ENCODE measurements around the gene SAP25.
"Not testable (repeated sequence)": the region's sequence is repeated elsewhere in the genome, so short reads cannot be mapped to it uniquely, and the experiment has no call there.

The SAP25 gene

GRCh38 chr7:100572281-100572948 is 1.3 kb downstream of the SAP25 start:
- H3K9me3 ChIP-seq (ENCODE audit: low read length): no peaks in the 10 kb centered on the region
- H3K27ac ChIP-seq (ENCODE audit: low read depth, low read length): no peak overlapping the region
- no peak overlapping the region for H3K9ac ChIP-seq (ENCODE audit: low read length)
- no peaks in the 10 kb centered on the region for H3K4me1 ChIP-seq (ENCODE audit: insufficient read depth, low read length)
- peaks cover 0 to 39% of the 10 kb centered on the region in 2 donors for H3K27me3 ChIP-seq (ENCODE audit: control insufficient read depth in 1 of 2, insufficient read depth in 2 of 2, low read length in 2 of 2)
- H3K36me3 ChIP-seq (ENCODE audit: insufficient read depth, low read length): peaks cover 23% of the 10 kb centered on the region
- no peak overlapping the region for H3K4me3 ChIP-seq (ENCODE audit: low read depth in 1 of 2, low read length in 2 of 2)

GRCh38 chr7:100571829-100572116 is 1.9 kb downstream of the SAP25 start:
- Histone ChIP-seq H3K4me3 (ENCODE audit: low read depth in 1 of 2, low read length in 2 of 2) (no peak overlapping the region), H3K4me1 (ENCODE audit: insufficient read depth, low read length) (no peaks in the 10 kb centered on the region), H3K9ac (ENCODE audit: low read length) (no peak overlapping the region), H3K27me3 (ENCODE audit: control insufficient read depth in 1 of 2, insufficient read depth in 2 of 2, low read length in 2 of 2) (peaks cover 0 to 39% of the 10 kb centered on the region in 2 donors), H3K27ac (ENCODE audit: low read depth, low read length) (no peak overlapping the region), H3K9me3 (ENCODE audit: low read length) (no peaks in the 10 kb centered on the region), H3K36me3 (ENCODE audit: insufficient read depth, low read length) (peaks cover 17% of the 10 kb centered on the region)

- H3K4me1 ChIP-seq (ENCODE audit: insufficient read depth, low read length): no peaks in the 10 kb centered on the region
- H3K9ac ChIP-seq (ENCODE audit: low read length): no peak overlapping the region
- peaks cover 11% of the 10 kb centered on the region for H3K36me3 ChIP-seq (ENCODE audit: insufficient read depth, low read length)
- peaks cover 0 to 39% of the 10 kb centered on the region in 2 donors for H3K27me3 ChIP-seq (ENCODE audit: control insufficient read depth in 1 of 2, insufficient read depth in 2 of 2, low read length in 2 of 2)
- H3K9me3 ChIP-seq (ENCODE audit: low read length): no peaks in the 10 kb centered on the region
- no peak overlapping the region for H3K27ac ChIP-seq (ENCODE audit: low read depth, low read length)
- H3K4me3 ChIP-seq (ENCODE audit: low read depth in 1 of 2, low read length in 2 of 2): no peak overlapping the region
Observed at GRCh38 chr7:100570954-100571828, 2.5 kb downstream of the SAP25 start.

- Histone ChIP-seq H3K4me3 (ENCODE audit: low read depth in 1 of 2, low read length in 2 of 2) (peak overlapping the region in 1 of 2 donors; percentile 23), H3K36me3 (ENCODE audit: insufficient read depth, low read length) (no peaks in the 10 kb centered on the region), H3K9me3 (ENCODE audit: low read length) (no peaks in the 10 kb centered on the region), H3K9ac (ENCODE audit: low read length) (no peak overlapping the region), H3K27me3 (ENCODE audit: control insufficient read depth in 1 of 2, insufficient read depth in 2 of 2, low read length in 2 of 2) (peaks cover 0 to 31% of the 10 kb centered on the region in 2 donors), H3K4me1 (ENCODE audit: insufficient read depth, low read length) (no peaks in the 10 kb centered on the region), H3K27ac (ENCODE audit: low read depth, low read length) (no peak overlapping the region)
Observed at GRCh38 chr7:100568896-100569844, 4.5 kb downstream of the SAP25 start.

GRCh38 chr7:100568176-100568895 is 5.4 kb downstream of the SAP25 start:
- peaks cover 7% of the 10 kb centered on the region for H3K4me1 ChIP-seq (ENCODE audit: insufficient read depth, low read length)
- no peak overlapping the region for H3K27ac ChIP-seq (ENCODE audit: low read depth, low read length)
- H3K4me3 ChIP-seq (ENCODE audit: low read depth in 1 of 2, low read length in 2 of 2): no peak overlapping the region
- H3K27me3 ChIP-seq (ENCODE audit: control insufficient read depth in 1 of 2, insufficient read depth in 2 of 2, low read length in 2 of 2): peaks cover 0 to 30% of the 10 kb centered on the region in 2 donors
- no peak overlapping the region for H3K9ac ChIP-seq (ENCODE audit: low read length)
- no peaks in the 10 kb centered on the region for H3K9me3 ChIP-seq (ENCODE audit: low read length)
- H3K36me3 ChIP-seq (ENCODE audit: insufficient read depth, low read length): no peaks in the 10 kb centered on the region

- Histone ChIP-seq H3K9me3 (ENCODE audit: low read length) (no peaks in the 10 kb centered on the region), H3K27me3 (ENCODE audit: control insufficient read depth in 1 of 2, insufficient read depth in 2 of 2, low read length in 2 of 2) (peaks cover 0 to 25% of the 10 kb centered on the region in 2 donors), H3K36me3 (ENCODE audit: insufficient read depth, low read length) (no peaks in the 10 kb centered on the region), H3K9ac (ENCODE audit: low read length) (no peak overlapping the region), H3K4me3 (ENCODE audit: low read depth in 1 of 2, low read length in 2 of 2) (no peak overlapping the region), H3K4me1 (ENCODE audit: insufficient read depth, low read length) (peaks cover 7% of the 10 kb centered on the region), H3K27ac (ENCODE audit: low read depth, low read length) (no peak overlapping the region)
Observed at GRCh38 chr7:100567751-100568175, 5.9 kb downstream of the SAP25 start.

GRCh38 chr7:100567031-100567730 is 6.5 kb downstream of the SAP25 start:
- H3K4me1 ChIP-seq (ENCODE audit: insufficient read depth, low read length): peaks cover 7% of the 10 kb centered on the region
- H3K27me3 ChIP-seq (ENCODE audit: control insufficient read depth in 1 of 2, insufficient read depth in 2 of 2, low read length in 2 of 2): peaks cover 0 to 20% of the 10 kb centered on the region in 2 donors
- H3K9ac ChIP-seq (ENCODE audit: low read length): no peak overlapping the region
- no peak overlapping the region for H3K27ac ChIP-seq (ENCODE audit: low read depth, low read length)
- H3K36me3 ChIP-seq (ENCODE audit: insufficient read depth, low read length): no peaks in the 10 kb centered on the region
- no peak overlapping the region for H3K4me3 ChIP-seq (ENCODE audit: low read depth in 1 of 2, low read length in 2 of 2)
- no peaks in the 10 kb centered on the region for H3K9me3 ChIP-seq (ENCODE audit: low read length)

GRCh38 chr7:100566018-100566531 is 7.6 kb downstream of the SAP25 start:
- Histone ChIP-seq H3K9ac (ENCODE audit: low read length) (no peak overlapping the region), H3K4me1 (ENCODE audit: insufficient read depth, low read length) (peaks cover 7% of the 10 kb centered on the region), H3K36me3 (ENCODE audit: insufficient read depth, low read length) (no peaks in the 10 kb centered on the region)

GRCh38 chr7:100565133-100565571 is 8.5 kb downstream of the SAP25 start:
- H3K4me3 ChIP-seq (ENCODE audit: low read depth in 1 of 2, low read length in 2 of 2): no peak overlapping the region
- peaks cover 7% of the 10 kb centered on the region for H3K4me1 ChIP-seq (ENCODE audit: insufficient read depth, low read length)
- H3K9me3 ChIP-seq (ENCODE audit: low read length): no peaks in the 10 kb centered on the region
- H3K36me3 ChIP-seq (ENCODE audit: insufficient read depth, low read length): no peaks in the 10 kb centered on the region
- H3K9ac ChIP-seq (ENCODE audit: low read length): no peak overlapping the region
- H3K27me3 ChIP-seq (ENCODE audit: control insufficient read depth in 1 of 2, insufficient read depth in 2 of 2, low read length in 2 of 2): peaks cover 0 to 8% of the 10 kb centered on the region in 2 donors
- no peak overlapping the region for H3K27ac ChIP-seq (ENCODE audit: low read depth, low read length)

More at GRCh38 chr7:100566018-100566531, 7.6 kb downstream of the SAP25 start:
- Histone ChIP-seq H3K27ac (ENCODE audit: low read depth, low read length) (no peak overlapping the region), H3K4me3 (ENCODE audit: low read depth in 1 of 2, low read length in 2 of 2) (no peak overlapping the region), H3K27me3 (ENCODE audit: control insufficient read depth in 1 of 2, insufficient read depth in 2 of 2, low read length in 2 of 2) (peaks cover 0 to 16% of the 10 kb centered on the region in 2 donors), H3K9me3 (ENCODE audit: low read length) (no peaks in the 10 kb centered on the region)

- H3K9ac ChIP-seq (ENCODE audit: low read length); H3K9me3 ChIP-seq (ENCODE audit: low read length); H3K4me3 ChIP-seq (ENCODE audit: low read depth in 1 of 2, low read length in 2 of 2); H3K27me3 ChIP-seq (ENCODE audit: control insufficient read depth in 1 of 2, insufficient read depth in 2 of 2, low read length in 2 of 2); H3K27ac ChIP-seq (ENCODE audit: low read depth, low read length); H3K36me3 ChIP-seq (ENCODE audit: insufficient read depth, low read length); H3K4me1 ChIP-seq (ENCODE audit: insufficient read depth, low read length): not testable (repeated sequence)
Observed at GRCh38 chr7:100564405-100564804, 9.3 kb downstream of the SAP25 start.
